Osteoblast (primary cell): ENCODE data around the gene CYP2D6. TPM values are rescaled to one million over a fixed set of nuclear protein-coding genes. Genes with fewer than 3 reads are reported as not detected.
"Not testable (repeated sequence)": the region's sequence is repeated elsewhere in the genome, so short reads cannot be mapped to it uniquely, and the experiment has no call there.

ENCODE experiments used
- DNase-seq: peaks from one replicate; pipeline ENCODE4 v3.0.0; 2011; ENCODE audit warnings: low spot score, mixed read lengths; ENCODE audit not compliant: insufficient read length; ENCODE audit errors: missing footprints
- H2AFZ ChIP-seq: 2 replicates; pipeline ENCODE4 v1.6.0; 2011; ENCODE audit warnings: mild to moderate bottlenecking, low read length
- H3K27ac ChIP-seq: 2 replicates; pipeline ENCODE4 v1.5.1; 2011; ENCODE audit warnings: mild to moderate bottlenecking, low read depth, low read length, moderate library complexity
- H3K27me3 ChIP-seq: 2 replicates; pipeline ENCODE4 v1.6.0; 2012; ENCODE audit warnings: mild to moderate bottlenecking, control low read depth, inconsistent platforms, low read length, moderate library complexity; ENCODE audit not compliant: insufficient read depth
- H3K36me3 ChIP-seq: 2 replicates; pipeline ENCODE4 v1.5.1; 2011; ENCODE audit warnings: mild to moderate bottlenecking, low read length, control low read depth, moderate library complexity; ENCODE audit not compliant: insufficient read depth
- H3K4me1 ChIP-seq: 2 replicates; pipeline ENCODE4 v1.5.1; 2011; ENCODE audit warnings: mild to moderate bottlenecking, low read length, control low read depth, moderate library complexity; ENCODE audit not compliant: insufficient read depth
- H3K4me2 ChIP-seq: 2 replicates; pipeline ENCODE4 v1.6.0; 2011; ENCODE audit warnings: mild to moderate bottlenecking, low read length; ENCODE audit not compliant: insufficient read depth
- H3K4me3 ChIP-seq: fragments of 200-600 bp; sonication (generic); 3 replicates; pipeline ENCODE4 v1.5.1; 2012; ENCODE audit warnings: mild to moderate bottlenecking, low read length, inconsistent platforms; ENCODE audit not compliant: insufficient read depth
- H3K79me2 ChIP-seq: 2 replicates; pipeline ENCODE4 v1.6.0; 2012; ENCODE audit warnings: mild to moderate bottlenecking, low read length, control low read depth, inconsistent platforms; ENCODE audit not compliant: insufficient read depth
- H3K9me3 ChIP-seq: 2 replicates; pipeline ENCODE4 v1.5.1; 2011; ENCODE audit warnings: low read depth, low read length, control low read depth
- H4K20me1 ChIP-seq: 2 replicates; pipeline ENCODE4 v1.6.0; 2012; ENCODE audit warnings: mild to moderate bottlenecking, low read length, control low read depth; ENCODE audit not compliant: insufficient read depth
- total RNA-seq: library from RNA; depleted of rRNA; stranded (reverse); fragments of >200 nt; gene quantifications from 2 replicates; pipeline ENCODE4 v1.2.3, GENCODE V29; 2012
- TF ChIP-seq, protein P1 (sequence below): IDR thresholded peaks from 2 replicates; pipeline ENCODE4 v1.5.1; 2011; ENCODE audit warnings: mild to moderate bottlenecking, low read depth, low read length, moderate library complexity; ENCODE audit errors: extremely low read depth

Gene CYP2D6
- total RNA-seq, 1 donor: 0.36 TPM

- H3K79me2 ChIP-seq: no peaks in the 10 kb centered on the region
- H3K4me1 ChIP-seq: no peaks in the 10 kb centered on the region
- DNase-seq: peak; percentile 78
- no peak overlapping the region for H3K27ac ChIP-seq
- no peak overlapping the region for H3K4me3 ChIP-seq
- H3K36me3 ChIP-seq: no peaks in the 10 kb centered on the region
- H4K20me1 ChIP-seq: no peaks in the 10 kb centered on the region
- no peaks in the 10 kb centered on the region for H3K27me3 ChIP-seq
- H3K4me2 ChIP-seq: no peak overlapping the region
- no peak overlapping the region for H2AFZ ChIP-seq
- H3K9me3 ChIP-seq: no peaks in the 10 kb centered on the region
- TF ChIP-seq, protein P1, sequence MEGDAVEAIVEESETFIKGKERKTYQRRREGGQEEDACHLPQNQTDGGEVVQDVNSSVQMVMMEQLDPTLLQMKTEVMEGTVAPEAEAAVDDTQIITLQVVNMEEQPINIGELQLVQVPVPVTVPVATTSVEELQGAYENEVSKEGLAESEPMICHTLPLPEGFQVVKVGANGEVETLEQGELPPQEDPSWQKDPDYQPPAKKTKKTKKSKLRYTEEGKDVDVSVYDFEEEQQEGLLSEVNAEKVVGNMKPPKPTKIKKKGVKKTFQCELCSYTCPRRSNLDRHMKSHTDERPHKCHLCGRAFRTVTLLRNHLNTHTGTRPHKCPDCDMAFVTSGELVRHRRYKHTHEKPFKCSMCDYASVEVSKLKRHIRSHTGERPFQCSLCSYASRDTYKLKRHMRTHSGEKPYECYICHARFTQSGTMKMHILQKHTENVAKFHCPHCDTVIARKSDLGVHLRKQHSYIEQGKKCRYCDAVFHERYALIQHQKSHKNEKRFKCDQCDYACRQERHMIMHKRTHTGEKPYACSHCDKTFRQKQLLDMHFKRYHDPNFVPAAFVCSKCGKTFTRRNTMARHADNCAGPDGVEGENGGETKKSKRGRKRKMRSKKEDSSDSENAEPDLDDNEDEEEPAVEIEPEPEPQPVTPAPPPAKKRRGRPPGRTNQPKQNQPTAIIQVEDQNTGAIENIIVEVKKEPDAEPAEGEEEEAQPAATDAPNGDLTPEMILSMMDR: no peak
Observed at GRCh38 chr22:42150727-42151590, 20.3 kb upstream of the CYP2D6 start.

- not testable (repeated sequence) for H2AFZ ChIP-seq, H3K4me1 ChIP-seq, H4K20me1 ChIP-seq, H3K79me2 ChIP-seq, H3K4me3 ChIP-seq, H3K9me3 ChIP-seq, H3K27me3 ChIP-seq, H3K4me2 ChIP-seq, H3K27ac ChIP-seq, DNase-seq, H3K36me3 ChIP-seq
Observed at GRCh38 chr22:42149798-42150197, 19.2 kb upstream of the CYP2D6 start.

DNA sequence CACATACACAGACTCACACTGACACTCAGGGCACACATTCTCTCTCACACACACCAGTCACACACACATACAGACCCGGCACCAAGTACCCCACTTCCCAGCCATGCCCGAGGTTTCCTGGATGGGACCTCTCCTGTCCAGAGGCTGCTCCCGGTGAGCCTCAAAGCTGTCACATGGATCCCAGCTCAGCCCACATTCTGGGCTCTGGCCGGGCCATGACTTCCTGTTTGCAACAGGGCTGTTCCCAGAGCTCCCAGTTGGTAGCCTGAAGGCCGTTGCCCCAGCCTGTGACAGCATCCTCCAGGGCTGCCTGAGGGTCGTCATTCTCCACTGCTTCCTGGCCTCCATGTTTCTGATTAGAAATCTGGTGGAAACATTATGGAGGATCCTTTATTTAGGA is 14.6 kb upstream of the CYP2D6 start:
- DNase-seq: peak; percentile 74
- TF ChIP-seq, protein P1: no peak
- Histone ChIP-seq H4K20me1 (no peaks in the 10 kb centered on the region), H3K4me3 (no peak overlapping the region), H3K4me1 (no peaks in the 10 kb centered on the region), H3K9me3 (no peaks in the 10 kb centered on the region), H3K36me3 (no peaks in the 10 kb centered on the region), H3K79me2 (no peaks in the 10 kb centered on the region), H3K27me3 (no peaks in the 10 kb centered on the region), H3K4me2 (no peak overlapping the region), H3K27ac (no peak overlapping the region), H2AFZ (no peak overlapping the region)

GRCh38 chr22:42143859-42144822 is 13.5 kb upstream of the CYP2D6 start:
- H2AFZ ChIP-seq, H3K9me3 ChIP-seq, H3K79me2 ChIP-seq, H3K27me3 ChIP-seq, H3K4me3 ChIP-seq, H3K27ac ChIP-seq, H4K20me1 ChIP-seq, H3K4me1 ChIP-seq, H3K36me3 ChIP-seq, H3K4me2 ChIP-seq: not testable (repeated sequence)
- DNase-seq: peak; percentile 68
